Sigmoid colon (tissue), 7 donors: ENCODE data around the gene CDHR3. TPM values are rescaled to one million over a fixed set of nuclear protein-coding genes. Genes with fewer than 3 reads are reported as not detected.

Experiments used
- DNase-seq: peaks from one replicate; pipeline ENCODE4 v3.0.0-alpha.2; 2019
- H3K27ac ChIP-seq, 4 donors: fragments of 200-600 bp; sonication (generic); one replicate each; pipeline ENCODE4 v1.5.1; 2016 to 2019; ENCODE audit warnings: mild to moderate bottlenecking in 1 of 4
- H3K27me3 ChIP-seq, 3 donors: fragments of 200-600 bp; sonication (generic); one replicate each; pipeline ENCODE4 v1.5.1; 2019; ENCODE audit warnings: mild to moderate bottlenecking in 1 of 3
- H3K36me3 ChIP-seq, 4 donors: fragments of 200-600 bp; sonication (generic); one replicate each; pipeline ENCODE4 v1.5.1; 2016 to 2019
- H3K4me1 ChIP-seq, 4 donors: fragments of 200-600 bp; sonication (generic); one replicate each; pipeline ENCODE4 v1.5.1; 2017 to 2019
- H3K4me3 ChIP-seq, 4 donors: fragments of 200-600 bp; sonication (generic); one replicate each; pipeline ENCODE4 v1.5.1; 2017 to 2019; ENCODE audit warnings: mild to moderate bottlenecking in 2 of 4, moderate library complexity in 1 of 4
- H3K9me3 ChIP-seq, 4 donors: fragments of 200-600 bp in 3 of 4; sonication (generic) in 3 of 4; one replicate each; pipeline versions ENCODE4 v1.5.1 to v1.6.1; 2013 to 2019
- CTCF ChIP-seq, 4 experiments: fragments of 450-650 bp in 3 of 4; fragments of 200-600 bp in 1 of 4; IDR thresholded peaks; one replicate each; pipeline ENCODE4 v1.5.1; 2016 to 2019; ENCODE audit warnings: antibody characterized with exemption in 4 of 4, mild to moderate bottlenecking in 3 of 4, moderate library complexity in 2 of 4
- EP300 ChIP-seq, 4 donors: sonication (generic); formaldehyde crosslinking; IDR thresholded peaks; one replicate each; pipeline ENCODE4 v1.6.1; 2017; ENCODE audit warnings: antibody characterized with exemption in 4 of 4
- POLR2A ChIP-seq, 2 donors: fragments of 450-650 bp; IDR thresholded peaks; one replicate each; pipeline ENCODE4 v1.6.1; 2016; ENCODE audit warnings: antibody characterized with exemption in 2 of 2, mild to moderate bottlenecking in 2 of 2, moderate library complexity in 2 of 2
- POLR2AphosphoS5 ChIP-seq, 4 donors: sonication (generic); formaldehyde crosslinking; IDR thresholded peaks; one replicate each; pipeline ENCODE4 v1.6.1; 2017; ENCODE audit warnings: antibody characterized with exemption in 4 of 4
- WGBS, 2 donors: extraction: QIAGEN DNeasy Blood & Tissue Kit; methylation state at CpG; one replicate each; pipeline ENCODE4 v1.1.7; 2013; 5-methylcytosine and 5-hydroxymethylcytosine counted together
- intact Hi-C: fragments of 100-400 bp; cut with DNase I; formaldehyde crosslinking; loops from one replicate; pipeline ENCODE4 v1.15.1; 2023
- polyA plus RNA-seq, 3 donors: library from polyadenylated mRNA; stranded (reverse); fragments of 200-250 nt; gene quantifications; one replicate each; pipeline ENCODE4 v1.2.3, GENCODE V29; 2013
- total RNA-seq, 4 donors: library from RNA; depleted of rRNA; stranded (reverse); fragments of >200 nt; gene quantifications; one replicate each; pipeline ENCODE4 v1.1.0, GENCODE V29; 2016
- donor health status: healthy with polysubstance abuse.
- donor health status: Bipolar disorder and iron deficiency.
- donor health status: healthy.

CDHR3 gene
- total and polyA plus RNA-seq, 7 donors: 2.2 to 21.3 (median 3.7) TPM

GRCh38 chr7:106080300-106080987 lies 117.4 kb downstream of the CDHR3 start:
- no peaks in the 10 kb centered on the region for H3K9me3 ChIP-seq
- no peak for DNase-seq
- no peaks in the 10 kb centered on the region for H3K36me3 ChIP-seq
- intact Hi-C loops: no loop called here
- H3K4me3 ChIP-seq: no peak overlapping the region
- TF ChIP-seq CTCF (IDR thresholded peaks at IDR 0.05) (no peak), EP300 (IDR thresholded peaks at IDR 0.05) (no peak), POLR2A (IDR thresholded peaks at IDR 0.05) (no peak), POLR2AphosphoS5 (IDR thresholded peaks at IDR 0.05) (no peak)
- no peak overlapping the region for H3K27ac ChIP-seq
- peaks cover 0 to 14% (median 10%) of the 10 kb centered on the region in 4 donors for H3K4me1 ChIP-seq
- H3K27me3 ChIP-seq: no peaks in the 10 kb centered on the region
- WGBS, 2 donors: 93 to 95% methylated on average over 6 of the region's 6 CpGs

GRCh38 chr7:106082087-106082854 lies 119.2 kb downstream of the CDHR3 start:
- intact Hi-C loops: no loop called here
- Histone ChIP-seq H3K9me3 (no peaks in the 10 kb centered on the region), H3K36me3 (no peaks in the 10 kb centered on the region), H3K4me1 (no peaks in the 10 kb centered on the region), H3K4me3 (no peak overlapping the region), H3K27me3 (no peaks in the 10 kb centered on the region), H3K27ac (no peak overlapping the region)
- TF ChIP-seq EP300 (IDR thresholded peaks at IDR 0.05) (no peak), POLR2A (IDR thresholded peaks at IDR 0.05) (no peak), POLR2AphosphoS5 (IDR thresholded peaks at IDR 0.05) (no peak), CTCF (IDR thresholded peaks at IDR 0.05) (no peak)
- no peak for DNase-seq
- WGBS, 2 donors: 88% methylated on average over 18 of the region's 18 CpGs

Other genes with a start within 250 kb of the CDHR3 start
- 10 to 100 TPM; 12.8 to 20.5 (median 17.9) TPM for gene ATXN7L1, start 86.7 kb upstream of the CDHR3 start, total RNA-seq
- 10 to 100 TPM in 2 of 3 donors, 1 to 10 TPM in 1; 5.4 to 12.7 (median 10.1) TPM for gene ATXN7L1, start 86.7 kb upstream of the CDHR3 start, polyA plus RNA-seq
- 100 to 1,000 TPM in 3 of 4 donors, 10 to 100 TPM in 1; 99.5 to 184 (median 144) TPM for gene SYPL1, start 149.0 kb downstream of the CDHR3 start, total RNA-seq
- gene SYPL1, start 149.0 kb downstream of the CDHR3 start, polyA plus RNA-seq: 10 to 100 TPM; 21.0 to 84.0 (median 24.3) TPM